22Rv1 (cell line): ENCODE data around the gene ZMYND15.

Experiments
- H3K27ac ChIP-seq: fragments of 450-650 bp; 2 replicates; pipeline ENCODE4 v1.5.1; 2017
- ZFX ChIP-seq: fragments of 450-650 bp; IDR thresholded peaks from 2 replicates; pipeline ENCODE4 v1.6.1; 2017; ENCODE audit warnings: antibody characterized with exemption, borderline replicate concordance
- TF ChIP-seq, protein P1 (sequence below): fragments of 450-650 bp; IDR thresholded peaks from 2 replicates; pipeline ENCODE4 v1.5.1; 2017; ENCODE audit warnings: mild to moderate bottlenecking

Gene ZMYND15

GRCh38 chr17:4766723-4767122, 27.1 kb downstream of the ZMYND15 start:
- TF ChIP-seq, protein P1, sequence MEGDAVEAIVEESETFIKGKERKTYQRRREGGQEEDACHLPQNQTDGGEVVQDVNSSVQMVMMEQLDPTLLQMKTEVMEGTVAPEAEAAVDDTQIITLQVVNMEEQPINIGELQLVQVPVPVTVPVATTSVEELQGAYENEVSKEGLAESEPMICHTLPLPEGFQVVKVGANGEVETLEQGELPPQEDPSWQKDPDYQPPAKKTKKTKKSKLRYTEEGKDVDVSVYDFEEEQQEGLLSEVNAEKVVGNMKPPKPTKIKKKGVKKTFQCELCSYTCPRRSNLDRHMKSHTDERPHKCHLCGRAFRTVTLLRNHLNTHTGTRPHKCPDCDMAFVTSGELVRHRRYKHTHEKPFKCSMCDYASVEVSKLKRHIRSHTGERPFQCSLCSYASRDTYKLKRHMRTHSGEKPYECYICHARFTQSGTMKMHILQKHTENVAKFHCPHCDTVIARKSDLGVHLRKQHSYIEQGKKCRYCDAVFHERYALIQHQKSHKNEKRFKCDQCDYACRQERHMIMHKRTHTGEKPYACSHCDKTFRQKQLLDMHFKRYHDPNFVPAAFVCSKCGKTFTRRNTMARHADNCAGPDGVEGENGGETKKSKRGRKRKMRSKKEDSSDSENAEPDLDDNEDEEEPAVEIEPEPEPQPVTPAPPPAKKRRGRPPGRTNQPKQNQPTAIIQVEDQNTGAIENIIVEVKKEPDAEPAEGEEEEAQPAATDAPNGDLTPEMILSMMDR = no peak
- no peak for TF ChIP-seq ZFX
- H3K27ac ChIP-seq = no peak overlapping the region

GRCh38 chr17:4768298-4768697, 28.7 kb downstream of the ZMYND15 start:
- TF ChIP-seq ZFX = no peak
- TF ChIP-seq, protein P1 = no peak
- H3K27ac ChIP-seq = no peak overlapping the region

GRCh38 chr17:4769628-4770027, 30.0 kb downstream of the ZMYND15 start:
- TF ChIP-seq ZFX = no peak
- TF ChIP-seq, protein P1 = no peak
- no peak overlapping the region for H3K27ac ChIP-seq

DNA sequence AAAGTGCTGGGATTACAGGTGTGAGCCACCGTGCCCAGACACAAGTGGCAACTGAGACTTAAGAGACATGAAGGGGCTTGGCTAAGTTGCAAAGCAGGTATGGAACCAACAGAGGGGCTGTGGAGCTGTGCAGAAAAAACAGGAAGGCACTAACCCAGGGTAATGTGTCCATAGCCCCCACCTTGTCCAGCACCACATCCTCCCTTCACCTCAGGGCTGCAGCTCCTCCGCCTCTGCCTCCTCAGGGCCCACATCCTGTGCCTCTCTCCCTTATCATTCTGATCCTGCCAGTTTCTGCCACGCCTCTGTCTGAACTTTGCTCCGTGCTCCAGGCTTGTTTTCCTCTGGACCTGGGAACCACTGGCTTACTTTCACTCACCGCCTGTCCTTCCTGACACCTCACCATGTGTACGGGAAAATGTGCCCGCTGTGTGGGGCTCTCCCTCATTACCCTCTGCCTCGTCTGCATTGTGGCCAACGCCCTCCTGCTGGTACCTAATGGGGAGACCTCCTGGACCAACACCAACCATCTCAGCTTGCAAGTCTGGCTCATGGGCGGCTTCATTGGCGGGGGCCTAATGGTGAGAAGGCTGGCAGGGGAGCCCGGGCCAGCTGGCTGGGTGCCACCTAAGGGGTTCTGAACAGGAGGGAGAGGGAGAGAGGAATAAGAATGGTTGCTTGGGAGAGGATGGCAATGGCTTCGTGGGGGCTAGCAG, 32.0 kb downstream of the ZMYND15 start, which contains the start of gene TM4SF5:
Gene TM4SF5 (plus strand): TSS at position 368 of the 716 bp plus-strand sequence. CDS start 37 bp downstream, at position 405.
- TF ChIP-seq, protein P1 = no peak
- TF ChIP-seq ZFX = no peak

DNA sequence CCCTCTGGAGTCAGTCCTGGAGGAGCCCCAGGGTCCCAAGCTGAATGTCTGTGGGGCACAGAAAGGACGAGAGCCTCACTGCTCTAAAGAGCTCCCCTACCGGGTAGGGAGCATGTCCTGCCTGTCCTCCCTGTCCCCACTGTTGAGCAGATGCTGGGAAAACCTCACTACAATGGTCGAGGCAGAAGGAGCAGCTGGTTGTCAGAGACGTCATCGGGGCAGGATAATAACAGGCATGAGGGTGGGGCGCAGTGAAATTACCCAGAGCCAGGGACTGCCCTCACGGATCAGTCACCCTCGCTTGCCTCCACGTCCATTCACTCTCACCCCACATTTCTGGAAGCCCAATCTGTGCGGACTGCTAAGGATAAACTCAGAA, 32.6 kb downstream of the ZMYND15 start:
- TF ChIP-seq, protein P1 = no peak

More for the DNA sequence above, 32.0 kb downstream of the ZMYND15 start, which contains the start of gene TM4SF5:
- H3K27ac ChIP-seq = no peak within 1 kb of the TSS

DNA sequence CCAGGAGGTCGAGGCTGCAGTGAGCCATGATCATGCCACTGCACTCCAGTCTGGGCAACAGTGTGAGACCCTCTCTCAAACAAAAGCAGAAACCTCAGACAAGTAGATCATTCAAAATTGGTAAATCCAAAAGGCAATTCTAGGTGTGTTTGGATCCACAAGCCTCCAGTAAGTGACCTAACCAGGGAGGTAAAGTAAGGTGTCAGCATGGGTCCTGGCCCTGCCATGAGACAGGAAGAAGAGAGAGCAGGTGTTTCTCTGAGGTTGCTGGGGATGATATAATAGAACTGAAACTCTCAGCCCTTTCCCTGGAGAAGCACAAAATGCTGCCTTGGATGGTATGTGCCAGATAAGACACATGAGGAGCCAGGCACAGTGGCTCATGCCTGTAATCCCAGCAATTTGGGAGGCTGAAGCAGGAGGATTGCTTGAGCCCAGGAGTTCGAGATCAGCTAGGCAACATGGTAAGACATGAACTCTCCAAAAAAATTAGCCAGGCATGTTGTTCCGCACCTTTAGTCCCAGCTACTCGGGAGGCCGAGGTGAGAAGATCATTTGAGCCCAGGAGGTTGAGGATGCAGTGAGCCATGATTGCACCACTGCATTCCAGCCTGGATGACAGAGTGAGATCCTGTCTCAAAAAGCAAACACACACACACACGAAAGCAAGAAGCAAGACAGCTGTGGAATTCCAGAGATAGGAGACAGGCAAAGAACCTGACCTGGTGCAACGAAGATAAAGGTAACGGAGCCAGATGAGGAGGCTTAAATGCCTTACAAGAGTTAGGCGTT, 38.5 kb downstream of the ZMYND15 start:
- TF ChIP-seq ZFX = no peak
- TF ChIP-seq, protein P1 = no peak
- no peak overlapping the region for H3K27ac ChIP-seq

More for the DNA sequence above, 32.6 kb downstream of the ZMYND15 start:
- H3K27ac ChIP-seq = no peak overlapping the region
